HEK293T (cell line): ENCODE measurements around the gene CEMIP2.

ENCODE experiments used
- ARNT ChIP-seq: fragments of 450-650 bp; IDR thresholded peaks from 2 replicates; pipeline ENCODE4 v1.6.1; 2017; ENCODE audit warnings: mild to moderate bottlenecking
- BHLHE40 ChIP-seq: fragments of 450-650 bp; IDR thresholded peaks from 2 replicates; pipeline ENCODE4 v1.6.1; 2016; ENCODE audit warnings: mild to moderate bottlenecking, moderate library complexity, borderline replicate concordance
- SUZ12 ChIP-seq: fragments of 450-650 bp; IDR thresholded peaks from 2 replicates; pipeline ENCODE4 v1.6.1; 2016; ENCODE audit warnings: mild to moderate bottlenecking

GRCh38 chr9:71754151-71754550, 14.2 kb downstream of the CEMIP2 start:
- TF ChIP-seq ARNT (no peak), SUZ12 (no peak), BHLHE40 (no peak)
